Lower leg skin (tissue), 4 donors: ENCODE data around the gene MICALL2. TPM values are rescaled to one million over a fixed set of nuclear protein-coding genes. Genes with fewer than 3 reads are reported as not detected.

Experiments
- DNase-seq, 2 donors: peaks; one replicate each; pipeline ENCODE4 v3.0.0-alpha.2; 2019; ENCODE audit warnings: low spot score in 2 of 2
- H3K4me3 ChIP-seq: fragments of 200-600 bp; sonication (generic); 2 replicates; pipeline ENCODE4 v1.5.1; 2017; ENCODE audit warnings: mild to moderate bottlenecking, low read depth; ENCODE audit not compliant: poor library complexity, severe bottlenecking
- CTCF ChIP-seq, 3 donors: fragments of 450-650 bp; IDR thresholded peaks; one replicate each; pipeline ENCODE4 v1.5.1; 2016; ENCODE audit warnings: antibody characterized with exemption in 3 of 3, mild to moderate bottlenecking in 3 of 3, moderate library complexity in 2 of 3
- POLR2A ChIP-seq, 2 donors: fragments of 450-650 bp; IDR thresholded peaks; one replicate each; pipeline ENCODE4 v1.6.1; 2016 to 2017; ENCODE audit warnings: antibody characterized with exemption in 2 of 2, mild to moderate bottlenecking in 1 of 2, moderate library complexity in 1 of 2
- WGBS, 2 donors: methylation state at CpG; one replicate each; pipeline ENCODE4 v1.1.5; 2018; 5-methylcytosine and 5-hydroxymethylcytosine counted together
- intact Hi-C: fragments of 100-400 bp; cut with DNase I; formaldehyde crosslinking; loops from one replicate; pipeline ENCODE4 v1.15.0; 2023; ENCODE audit warnings: low total_unique reads
- total RNA-seq, 4 donors: library from RNA; depleted of rRNA; stranded (reverse); fragments of >200 nt; gene quantifications; one replicate each; pipeline ENCODE4 v1.1.0, GENCODE V29; 2016

MICALL2 gene
- total RNA-seq, 4 donors from 2014 or later, result 10.4 to 17.0 (median 14.0) TPM

- WGBS, 2 donors, result 38 to 50% methylated on average over 10 to 24 of the region's 26 CpGs
- no peak for DNase-seq
- no peak overlapping the region for H3K4me3 ChIP-seq
- intact Hi-C loops, result no loop called here
- no peak for TF ChIP-seq POLR2A (IDR thresholded peaks at IDR 0.05)
- no peak for TF ChIP-seq CTCF (IDR thresholded peaks at IDR 0.05)
Measured at GRCh38 chr7:1455241-1455939, 3.9 kb downstream of the MICALL2 start.

- WGBS, 2 donors, result 70 to 81% methylated on average over 7 to 14 of the region's 14 CpGs
- intact Hi-C loops, result no loop called here
- no peak for TF ChIP-seq POLR2A (IDR thresholded peaks at IDR 0.05)
- no peak for TF ChIP-seq CTCF (IDR thresholded peaks at IDR 0.05)
- no peak overlapping the region for H3K4me3 ChIP-seq
- no peak for DNase-seq
Measured at GRCh38 chr7:1454542-1454941, 4.7 kb downstream of the MICALL2 start.

GRCh38 chr7:1452205-1452604 is 7.1 kb downstream of the MICALL2 start:
- H3K4me3 ChIP-seq, result no peak overlapping the region

GRCh38 chr7:1450987-1451386 is 8.3 kb downstream of the MICALL2 start:
- DNase-seq, result no peak
- no peak overlapping the region for H3K4me3 ChIP-seq
- intact Hi-C loops, result no loop called here
- TF ChIP-seq CTCF (IDR thresholded peaks at IDR 0.05) (no peak), POLR2A (IDR thresholded peaks at IDR 0.05) (no peak)
- whole genome bisulfite sequencing, 2 donors, result 86 to 90% methylated on average over 11 of the region's 11 CpGs

More at GRCh38 chr7:1452205-1452604, 7.1 kb downstream of the MICALL2 start:
- no peak for DNase-seq
- intact Hi-C loops, result no loop called here
- 26 to 53% methylated on average over 17 to 19 of the region's 19 CpGs for WGBS, 2 donors
- TF ChIP-seq POLR2A (IDR thresholded peaks at IDR 0.05) (no peak), CTCF (IDR thresholded peaks at IDR 0.05) (no peak)

- no peak overlapping the region for H3K4me3 ChIP-seq
- TF ChIP-seq CTCF (IDR thresholded peaks at IDR 0.05), result no peak
- TF ChIP-seq POLR2A (IDR thresholded peaks at IDR 0.05), result no peak
- intact Hi-C loops, result no loop called here
- WGBS, 2 donors, result 82 to 89% methylated on average over 16 to 17 of the region's 18 CpGs
- no peak for DNase-seq
Measured at GRCh38 chr7:1450431-1450830, 8.8 kb downstream of the MICALL2 start.

- 81% methylated on average over 6 to 11 of the region's 11 CpGs for WGBS, 2 donors
- no peak overlapping the region for H3K4me3 ChIP-seq
- no peak for TF ChIP-seq POLR2A (IDR thresholded peaks at IDR 0.05)
- TF ChIP-seq CTCF (IDR thresholded peaks at IDR 0.05), result no peak
- intact Hi-C loops, result no loop called here
- DNase-seq, result no peak
Measured at GRCh38 chr7:1449951-1450350, 9.3 kb downstream of the MICALL2 start.
